ENCODE measurements around the gene ADD2. TPM values are rescaled to one million over a fixed set of nuclear protein-coding genes. Genes with fewer than 3 reads are reported as not detected.

Gene ADD2
- total RNA-seq, 1 donor from 2014 or later = 1.4 TPM

DNA sequence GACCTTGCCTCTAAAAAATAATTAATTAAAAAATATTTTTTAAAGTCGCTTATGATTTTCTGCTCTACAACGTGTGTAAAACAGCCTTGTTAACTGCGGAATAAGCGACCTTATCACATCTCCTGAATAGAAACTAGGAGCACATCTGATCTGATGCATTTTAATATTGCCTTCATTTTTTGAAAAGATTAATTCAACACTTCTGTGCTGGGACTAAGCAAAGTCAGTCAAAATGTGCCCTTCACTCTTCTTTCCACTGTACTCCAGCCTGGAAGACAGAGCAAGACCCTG lies 39.8 kb upstream of the ADD2 start:
- TF ChIP-seq, protein P1, sequence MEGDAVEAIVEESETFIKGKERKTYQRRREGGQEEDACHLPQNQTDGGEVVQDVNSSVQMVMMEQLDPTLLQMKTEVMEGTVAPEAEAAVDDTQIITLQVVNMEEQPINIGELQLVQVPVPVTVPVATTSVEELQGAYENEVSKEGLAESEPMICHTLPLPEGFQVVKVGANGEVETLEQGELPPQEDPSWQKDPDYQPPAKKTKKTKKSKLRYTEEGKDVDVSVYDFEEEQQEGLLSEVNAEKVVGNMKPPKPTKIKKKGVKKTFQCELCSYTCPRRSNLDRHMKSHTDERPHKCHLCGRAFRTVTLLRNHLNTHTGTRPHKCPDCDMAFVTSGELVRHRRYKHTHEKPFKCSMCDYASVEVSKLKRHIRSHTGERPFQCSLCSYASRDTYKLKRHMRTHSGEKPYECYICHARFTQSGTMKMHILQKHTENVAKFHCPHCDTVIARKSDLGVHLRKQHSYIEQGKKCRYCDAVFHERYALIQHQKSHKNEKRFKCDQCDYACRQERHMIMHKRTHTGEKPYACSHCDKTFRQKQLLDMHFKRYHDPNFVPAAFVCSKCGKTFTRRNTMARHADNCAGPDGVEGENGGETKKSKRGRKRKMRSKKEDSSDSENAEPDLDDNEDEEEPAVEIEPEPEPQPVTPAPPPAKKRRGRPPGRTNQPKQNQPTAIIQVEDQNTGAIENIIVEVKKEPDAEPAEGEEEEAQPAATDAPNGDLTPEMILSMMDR (IDR thresholded peaks at IDR 0.05) = no peak
- intact Hi-C loops (cut with DNase I) = no loop called here
- no peak for DNase-seq
- Histone ChIP-seq H3K9me3 (no peaks in the 10 kb centered on the region), H3K27me3 (no peaks in the 10 kb centered on the region), H3K4me3 (no peak overlapping the region), H3K36me3 (no peaks in the 10 kb centered on the region), H3K4me1 (no peaks in the 10 kb centered on the region), H3K27ac (no peak overlapping the region)
- no peak for ATAC-seq

DNA sequence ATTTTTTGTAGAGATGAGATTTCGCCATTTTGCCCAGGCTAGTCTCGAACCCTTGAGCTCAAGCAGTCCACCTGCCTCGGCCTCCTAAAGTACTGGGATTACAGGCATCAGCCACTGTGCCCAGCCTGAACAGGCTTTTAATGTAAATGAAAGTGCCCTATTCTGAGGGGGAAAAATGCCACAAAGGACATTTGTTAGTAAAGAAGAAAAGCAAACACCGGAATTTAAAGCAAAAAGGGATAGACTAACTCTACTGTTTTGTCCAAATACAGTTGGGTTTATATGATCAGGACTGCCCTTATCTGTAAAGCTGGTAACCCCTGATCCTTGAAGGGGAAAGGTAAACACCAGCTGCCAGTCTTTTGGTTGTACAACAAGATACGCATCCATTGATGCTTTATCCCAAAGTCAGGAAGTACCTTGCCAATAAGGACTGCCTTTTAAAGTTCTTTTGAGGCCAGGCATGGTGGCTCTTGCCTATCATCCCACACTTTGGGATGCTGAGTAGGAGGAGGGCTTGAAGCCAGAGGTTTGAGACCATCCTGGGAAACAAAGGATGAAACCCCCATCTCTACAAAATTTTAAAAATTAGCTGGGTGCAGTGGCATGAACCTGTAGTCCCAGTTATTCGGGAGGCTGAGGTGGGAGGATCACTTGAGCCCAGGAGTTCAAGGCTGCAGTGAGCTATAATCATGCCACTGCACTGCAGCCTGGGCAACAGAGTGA lies 39.3 kb upstream of the ADD2 start:
- Histone ChIP-seq H3K4me1 (no peaks in the 10 kb centered on the region), H3K27ac (no peak overlapping the region), H3K4me3 (no peak overlapping the region), H3K27me3 (no peaks in the 10 kb centered on the region), H3K9me3 (no peaks in the 10 kb centered on the region), H3K36me3 (no peaks in the 10 kb centered on the region)
- no peak for DNase-seq
- no peak for ATAC-seq
- TF ChIP-seq, protein P1 (IDR thresholded peaks at IDR 0.05) = no peak
- intact Hi-C loops (cut with DNase I) = no loop called here

DNA sequence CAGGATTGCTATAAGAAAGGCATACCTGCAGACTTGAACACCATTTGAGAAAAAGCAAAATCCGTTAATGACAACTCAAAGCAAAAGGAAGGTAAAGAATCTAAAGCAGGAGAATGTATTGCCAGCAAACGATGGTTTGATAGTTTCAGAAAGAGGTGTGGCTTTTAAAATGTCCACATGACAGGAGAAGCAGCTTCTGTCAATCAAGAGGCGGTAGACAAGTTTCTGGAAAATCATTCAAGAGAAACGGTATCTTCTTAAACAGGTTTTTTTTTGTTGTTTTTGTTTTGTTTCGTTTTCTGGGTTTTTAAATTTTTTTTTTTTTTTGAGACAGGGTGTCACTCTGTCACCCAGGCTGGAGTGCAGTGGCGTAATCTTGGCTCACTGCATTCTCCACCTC lies 38.6 kb upstream of the ADD2 start:
- intact Hi-C loops (cut with DNase I) = no loop called here

DNA sequence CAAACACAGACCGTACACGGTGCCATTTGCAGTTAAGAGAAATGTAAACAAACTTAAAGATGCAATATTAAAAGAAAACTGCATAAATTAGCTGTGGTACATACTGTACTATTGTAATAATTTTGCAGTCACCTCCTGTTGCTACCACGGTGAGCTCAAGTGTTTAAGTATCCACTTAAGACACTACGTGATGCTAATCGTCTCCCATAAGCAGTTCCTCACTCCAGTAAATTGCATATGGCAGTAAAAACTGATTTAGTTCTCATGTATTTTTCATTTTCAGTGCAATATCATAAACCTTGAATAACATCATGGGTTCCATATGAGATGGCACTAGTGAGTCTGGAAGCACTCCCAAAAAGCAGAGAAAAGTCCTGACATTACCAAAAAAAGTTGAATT lies 38.0 kb upstream of the ADD2 start:
- TF ChIP-seq, protein P1 (IDR thresholded peaks at IDR 0.05) = no peak
- DNase-seq = no peak
- Histone ChIP-seq H3K9me3 (no peaks in the 10 kb centered on the region), H3K27ac (no peak overlapping the region), H3K27me3 (no peaks in the 10 kb centered on the region), H3K4me3 (no peak overlapping the region), H3K36me3 (no peaks in the 10 kb centered on the region), H3K4me1 (no peaks in the 10 kb centered on the region)
- ATAC-seq = peak; percentile 72
- intact Hi-C loops (cut with DNase I) = no loop called here

More for the DNA sequence above, 38.6 kb upstream of the ADD2 start:
- no peaks in the 10 kb centered on the region for H3K27me3 ChIP-seq
- no peaks in the 10 kb centered on the region for H3K4me1 ChIP-seq
- H3K27ac ChIP-seq = no peak overlapping the region
- no peak overlapping the region for H3K4me3 ChIP-seq
- no peaks in the 10 kb centered on the region for H3K36me3 ChIP-seq
- TF ChIP-seq, protein P1 (IDR thresholded peaks at IDR 0.05) = no peak
- H3K9me3 ChIP-seq = no peaks in the 10 kb centered on the region
- DNase-seq (no peak), ATAC-seq (no peak)

DNA sequence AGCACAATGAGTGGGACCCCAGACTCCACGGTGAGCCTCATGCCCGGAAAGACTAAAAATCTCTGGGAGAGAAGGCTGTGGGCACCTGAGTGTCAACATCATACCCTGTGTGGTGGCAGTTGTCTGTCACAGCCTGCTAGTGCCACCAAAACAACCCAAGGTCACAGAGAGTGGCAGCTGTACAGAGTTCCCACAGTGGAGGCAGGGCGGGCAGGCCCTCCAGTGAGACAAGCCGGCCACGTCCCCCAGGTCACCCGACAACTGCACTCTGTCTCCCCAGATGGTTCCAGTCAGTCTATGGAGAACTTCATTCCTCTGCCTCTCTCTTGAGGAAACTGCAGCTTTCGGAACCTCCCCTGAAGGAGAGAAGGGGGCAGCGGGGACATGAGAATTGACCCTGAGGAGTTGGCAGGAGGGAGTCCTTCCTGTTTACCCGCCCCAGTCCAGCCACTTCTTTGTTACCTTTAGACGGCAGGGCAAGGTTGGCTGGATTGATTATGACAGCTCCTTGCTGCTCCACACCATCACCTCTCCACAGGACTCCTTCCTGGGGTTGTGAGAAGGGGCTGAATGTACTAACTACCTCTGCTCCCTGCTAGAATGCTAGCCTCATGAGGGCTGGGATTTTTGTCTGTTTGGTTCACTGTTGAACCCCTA lies 33.7 kb upstream of the ADD2 start:
- Histone ChIP-seq H3K27me3 (no peaks in the 10 kb centered on the region), H3K27ac (no peak overlapping the region), H3K4me1 (no peaks in the 10 kb centered on the region), H3K36me3 (no peaks in the 10 kb centered on the region), H3K9me3 (no peaks in the 10 kb centered on the region), H3K4me3 (no peak overlapping the region)
- ATAC-seq (no peak), DNase-seq (no peak)
- intact Hi-C loops (cut with DNase I) = no loop called here
- TF ChIP-seq, protein P1 (IDR thresholded peaks at IDR 0.05) = no peak
